Mammary epithelial cell (primary cell): ENCODE results near the gene BEND6.

Experiments
- CTCF ChIP-seq, 2 donors: IDR thresholded peaks in 1 of 2; conservative IDR thresholded peaks in 1 of 2; 2 replicates each; pipeline ENCODE4 v1.5.1; 2011 to 2012; ENCODE audit warnings: inconsistent platforms in 2 of 2, low read length in 2 of 2, mild to moderate bottlenecking in 2 of 2, control low read depth in 1 of 2, low read depth in 1 of 2; ENCODE audit not compliant: insufficient read depth in 1 of 2; ENCODE audit errors: extremely low read depth in 1 of 2
- EZH2 ChIP-seq: IDR thresholded peaks from 2 replicates; pipeline ENCODE4 v1.6.1; 2012; ENCODE audit warnings: low read length, inconsistent platforms, borderline replicate concordance

GRCh38 chr6:56958481-56958880 lies 3.6 kb downstream of the BEND6 start:
- TF ChIP-seq CTCF (conservative IDR thresholded peaks at IDR 0.05 in 1 of 2, IDR thresholded peaks at IDR 0.05 in 1 of 2; ENCODE audit: extremely low read depth in 1 of 2, insufficient read depth in 1 of 2, low read depth in 1 of 2, low read length in 2 of 2): no peak
- TF ChIP-seq EZH2: no peak
